GM03348 (cell line): ENCODE results near the gene HMBS.
"Not testable (repeated sequence)": the region's sequence is repeated elsewhere in the genome, so short reads cannot be mapped to it uniquely, and the experiment has no call there.

Source experiments
- DNase-seq: peaks from one replicate; pipeline ENCODE4 v3.0.0; 2012; ENCODE audit warnings: low spot score

Gene HMBS

GRCh38 chr11:119100994-119101758, 16.5 kb downstream of the HMBS start:
- DNase-seq = no peak

GRCh38 chr11:119101759-119102423, 17.2 kb downstream of the HMBS start, which contains the start of gene DPAGT1:
TSS of gene DPAGT1 (minus strand) at chr11:119101853. CDS start at chr11:119101655, 198 bp downstream.
- peak; percentile 85 for DNase-seq

GRCh38 chr11:119103161-119103664, 18.5 kb downstream of the HMBS start:
- not testable (repeated sequence) for DNase-seq

- DNase-seq = no peak
Observed at GRCh38 chr11:119103793-119104192, 19.1 kb downstream of the HMBS start.

- DNase-seq = peak; percentile 97
Observed at GRCh38 chr11:119106564-119107537, 22.2 kb downstream of the HMBS start, which contains the start of gene C2CD2L. TSS of gene C2CD2L (plus strand) at chr11:119107344. CDS start at chr11:119107742, 398 bp downstream.

GRCh38 chr11:119107538-119108145, 23.0 kb downstream of the HMBS start:
- peak; percentile 49 for DNase-seq

- DNase-seq = peak; percentile 17
Observed at GRCh38 chr11:119108146-119108856, 23.6 kb downstream of the HMBS start.

GRCh38 chr11:119108857-119109221, 24.2 kb downstream of the HMBS start:
- no peak for DNase-seq

GRCh38 chr11:119109843-119110242, 25.2 kb downstream of the HMBS start:
- no peak for DNase-seq

GRCh38 chr11:119110439-119110838, 25.8 kb downstream of the HMBS start:
- no peak for DNase-seq

- DNase-seq = no peak
Observed at GRCh38 chr11:119111361-119111925, 26.8 kb downstream of the HMBS start.

- no peak for DNase-seq
Observed at GRCh38 chr11:119112314-119113020, 27.8 kb downstream of the HMBS start.

GRCh38 chr11:119113716-119114115, 29.0 kb downstream of the HMBS start:
- DNase-seq = no peak

GRCh38 chr11:119114351-119114750, 29.7 kb downstream of the HMBS start:
- DNase-seq = no peak

GRCh38 chr11:119115484-119116234, 31.0 kb downstream of the HMBS start:
- no peak for DNase-seq

- no peak for DNase-seq
Observed at GRCh38 chr11:119116235-119116594, 31.5 kb downstream of the HMBS start.

GRCh38 chr11:119116601-119117000, 31.9 kb downstream of the HMBS start:
- DNase-seq = no peak

GRCh38 chr11:119117004-119117706, 32.5 kb downstream of the HMBS start:
- no peak for DNase-seq

GRCh38 chr11:119118227-119118626, 33.5 kb downstream of the HMBS start:
- no peak for DNase-seq
